HUDEP-2 (cell line): Measurements from ENCODE around the gene PCCA.
"Not testable (repeated sequence)": the region's sequence is repeated elsewhere in the genome, so short reads cannot be mapped to it uniquely, and the experiment has no call there.

ENCODE experiments used
- DNase-seq, 76 experiments: peaks; one replicate each; lab custom pipeline; 2025; ENCODE audit not compliant: unreplicated experiment in 76 of 76; lab: John Stamatoyannopoulos, UW

PCCA gene

GRCh38 chr13:100298691-100299090 lies 209.8 kb downstream of the PCCA start:
- DNase-seq, result no peak

- DNase-seq, result no peak
These were observed 211.3 kb downstream of the PCCA start for GRCh38 chr13:100300243-100300642.

- DNase-seq, result no peak
These were observed 211.8 kb downstream of the PCCA start for GRCh38 chr13:100300708-100301107.

GRCh38 chr13:100301418-100301817 lies 212.5 kb downstream of the PCCA start:
- no peak for DNase-seq

GRCh38 chr13:100302391-100302790 lies 213.5 kb downstream of the PCCA start:
- DNase-seq, result no peak

- DNase-seq, result no peak
These were observed 215.3 kb downstream of the PCCA start for GRCh38 chr13:100304229-100304628.

GRCh38 chr13:100305398-100305797 lies 216.5 kb downstream of the PCCA start:
- no peak for DNase-seq

- DNase-seq, result no peak
These were observed 217.1 kb downstream of the PCCA start for GRCh38 chr13:100306030-100306429.

- DNase-seq, result no peak
These were observed 217.6 kb downstream of the PCCA start for GRCh38 chr13:100306434-100306999.

- no peak for DNase-seq
These were observed 225.4 kb downstream of the PCCA start for GRCh38 chr13:100314132-100314910.

- DNase-seq, result no peak
These were observed 226.6 kb downstream of the PCCA start for GRCh38 chr13:100315522-100315921.

GRCh38 chr13:100318473-100318872 lies 229.6 kb downstream of the PCCA start:
- not testable (repeated sequence) for DNase-seq

GRCh38 chr13:100323937-100324336 lies 235.0 kb downstream of the PCCA start:
- DNase-seq, result no peak

GRCh38 chr13:100330662-100331061 lies 241.8 kb downstream of the PCCA start:
- no peak for DNase-seq

- DNase-seq, result no peak
These were observed 244.2 kb downstream of the PCCA start for GRCh38 chr13:100333141-100333540.

- no peak for DNase-seq
These were observed 245.3 kb downstream of the PCCA start for GRCh38 chr13:100334214-100334613.

- DNase-seq, result peak in 1 of 76 experiments; percentile 1
These were observed 248.1 kb downstream of the PCCA start for GRCh38 chr13:100336795-100337516.

GRCh38 chr13:100338275-100338674 lies 249.4 kb downstream of the PCCA start:
- no peak for DNase-seq

- DNase-seq, result no peak
These were observed 250.6 kb downstream of the PCCA start for GRCh38 chr13:100339411-100339940.

GRCh38 chr13:100340865-100341264 lies 252.0 kb downstream of the PCCA start:
- DNase-seq, result no peak

GRCh38 chr13:100341327-100341726 lies 252.4 kb downstream of the PCCA start:
- no peak for DNase-seq
